Activated naive CD4-positive, alpha-beta T cell treated with anti-CD3 and anti-CD28 coated beads for 36 hours (primary cell): ENCODE results near the gene SNRNP27. TPM values are rescaled to one million over a fixed set of nuclear protein-coding genes. Genes with fewer than 3 reads are reported as not detected.
"Not testable (repeated sequence)": the region's sequence is repeated elsewhere in the genome, so short reads cannot be mapped to it uniquely, and the experiment has no call there.

ENCODE experiments used
- CTCF ChIA-PET: fragments of 350-600 bp; sonication (Branson Sonifier 250); formaldehyde crosslinking; loops from one replicate; lab custom pipeline; 2021; ENCODE audit warnings: antibody characterized with exemption; lab: Charles Lee
- DNase-seq: peaks from one replicate; pipeline ENCODE4 v3.0.0-alpha.2; 2020
- H3K27ac Mint-ChIP-seq: one replicate; pipeline ENCODE4 v1.8.0; 2021; ENCODE audit warnings: mild to moderate bottlenecking, mixed read lengths
- H3K27me3 Mint-ChIP-seq: one replicate; pipeline ENCODE4 v1.8.0; 2021; ENCODE audit warnings: low read depth, mixed read lengths
- H3K36me3 Mint-ChIP-seq: one replicate; pipeline ENCODE4 v1.8.0; 2021; ENCODE audit warnings: low read depth, mixed read lengths
- H3K4me1 Mint-ChIP-seq: one replicate; pipeline ENCODE4 v1.8.0; 2021; ENCODE audit warnings: low read depth, mixed read lengths
- H3K4me3 Mint-ChIP-seq: one replicate; pipeline ENCODE4 v1.8.0; 2021; ENCODE audit warnings: mild to moderate bottlenecking, moderate library complexity, mixed read lengths
- H3K9me3 Mint-ChIP-seq: one replicate; pipeline ENCODE4 v1.8.0; 2021; ENCODE audit warnings: mixed read lengths
- intact Hi-C: fragments of 100-400 bp; cut with micrococcal nuclease; formaldehyde crosslinking; loops from one replicate; pipeline ENCODE4 v1.15.1; 2023
- total RNA-seq, 2 experiments: library from RNA; stranded (reverse); gene quantifications; one replicate each; pipeline ENCODE4 v1.2.3, GENCODE V29; 2021

Gene SNRNP27
- total RNA-seq, 2 experiments from 2014 or later = 56.7 to 64.6 TPM

DNA sequence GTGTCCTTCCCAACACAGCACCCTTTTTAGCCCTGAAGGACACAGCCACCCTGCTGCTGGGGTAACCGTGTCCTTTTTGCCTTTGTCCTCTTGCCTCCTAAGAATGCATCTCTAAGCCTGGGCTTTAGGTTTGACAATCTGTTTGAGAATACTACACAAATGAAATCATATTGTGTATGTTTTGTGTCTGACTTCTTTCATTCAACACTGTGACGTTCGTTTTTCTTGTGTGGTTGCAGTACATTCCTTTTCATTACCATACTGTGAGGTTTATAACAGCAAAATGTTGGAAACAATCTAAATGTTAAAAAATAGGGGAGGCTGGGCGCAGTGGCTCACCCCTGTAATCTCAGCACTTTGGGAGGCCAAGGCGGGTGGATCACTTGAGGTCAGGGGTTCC lies 56.5 kb downstream of the SNRNP27 start:
- CTCF ChIA-PET = no interaction called here
- intact Hi-C loops = no loop called here

DNA sequence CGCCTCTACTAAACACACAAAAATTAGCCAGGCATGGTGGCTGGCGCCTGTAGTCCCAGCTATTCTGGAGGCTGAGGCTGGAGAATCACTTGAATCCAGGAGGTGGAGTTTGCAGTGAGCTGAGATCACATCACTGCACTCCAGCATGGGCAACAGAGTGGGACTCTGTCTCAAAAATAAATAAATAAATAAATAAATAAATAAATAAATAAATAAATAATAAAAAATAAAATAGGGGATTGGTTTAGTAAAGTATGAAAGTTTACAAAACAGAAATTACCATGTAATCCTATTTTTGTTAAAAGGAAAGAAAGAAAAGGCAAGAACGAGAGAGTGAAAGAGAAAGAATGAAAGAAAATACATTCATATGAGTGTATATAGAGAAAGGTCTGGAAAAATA lies 56.9 kb downstream of the SNRNP27 start:
- H3K9me3 Mint-ChIP-seq, CTCF ChIA-PET, H3K27me3 Mint-ChIP-seq, H3K36me3 Mint-ChIP-seq, intact Hi-C loops, H3K4me3 Mint-ChIP-seq, DNase-seq, H3K27ac Mint-ChIP-seq: not testable (repeated sequence)
- H3K4me1 Mint-ChIP-seq = peaks cover 20% of the 10 kb centered on the region

More for the DNA sequence above, 56.5 kb downstream of the SNRNP27 start:
- H3K27ac Mint-ChIP-seq = no peak overlapping the region
- H3K4me1 Mint-ChIP-seq = peaks cover 25% of the 10 kb centered on the region
- no peaks in the 10 kb centered on the region for H3K9me3 Mint-ChIP-seq
- no peaks in the 10 kb centered on the region for H3K27me3 Mint-ChIP-seq
- no peak for DNase-seq
- no peak overlapping the region for H3K4me3 Mint-ChIP-seq
- H3K36me3 Mint-ChIP-seq = no peaks in the 10 kb centered on the region

DNA sequence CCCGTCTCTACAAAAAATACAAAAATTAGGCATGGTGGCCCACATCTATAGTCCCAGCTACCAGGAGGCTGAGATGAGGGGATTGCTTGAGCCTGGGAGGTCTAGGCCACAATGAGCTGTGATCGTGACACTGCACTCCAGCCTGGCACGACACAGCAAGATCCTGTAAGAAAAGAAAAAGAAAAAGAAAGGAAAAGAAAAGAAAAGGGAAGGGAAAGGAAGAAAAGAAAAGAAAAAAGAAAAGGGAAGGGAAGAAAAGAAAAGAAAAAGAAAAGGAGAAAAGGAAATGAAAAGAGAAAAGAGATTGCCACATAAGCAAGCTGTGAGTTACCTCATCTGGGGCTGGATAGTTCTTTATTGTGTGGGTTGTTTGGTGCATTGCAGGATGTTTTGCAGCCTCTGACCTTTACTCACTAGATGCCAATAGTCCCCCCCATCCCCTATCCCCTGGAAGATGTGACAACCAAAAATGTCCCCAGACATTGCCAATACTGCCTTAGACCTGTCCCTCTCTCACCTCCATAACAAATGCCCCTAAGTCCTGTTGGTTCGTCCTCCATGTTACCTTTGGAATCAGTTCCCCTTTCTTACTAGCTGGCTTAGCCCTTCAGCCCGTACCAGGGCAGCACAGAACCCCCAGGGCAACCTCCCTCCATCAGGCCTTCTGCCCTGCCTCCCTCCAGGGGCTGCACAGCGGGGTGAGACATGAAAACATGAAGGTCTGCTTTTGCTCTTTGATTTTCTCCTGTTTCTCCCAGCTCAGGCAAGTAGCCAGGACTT lies 58.8 kb downstream of the SNRNP27 start:
- CTCF ChIA-PET = interaction anchor here (1.4 kb wide), 1 partner anchor 29 kb away, joined by 3 read pairs; no protein-coding TSS in a partner anchor
- H3K9me3 Mint-ChIP-seq = no peaks in the 10 kb centered on the region
- H3K27ac Mint-ChIP-seq = no peak overlapping the region
- peaks cover 2% of the 10 kb centered on the region for H3K4me1 Mint-ChIP-seq
- no peak for DNase-seq
- H3K27me3 Mint-ChIP-seq = no peaks in the 10 kb centered on the region
- H3K36me3 Mint-ChIP-seq = no peaks in the 10 kb centered on the region
- intact Hi-C loops = no loop called here
- no peak overlapping the region for H3K4me3 Mint-ChIP-seq

DNA sequence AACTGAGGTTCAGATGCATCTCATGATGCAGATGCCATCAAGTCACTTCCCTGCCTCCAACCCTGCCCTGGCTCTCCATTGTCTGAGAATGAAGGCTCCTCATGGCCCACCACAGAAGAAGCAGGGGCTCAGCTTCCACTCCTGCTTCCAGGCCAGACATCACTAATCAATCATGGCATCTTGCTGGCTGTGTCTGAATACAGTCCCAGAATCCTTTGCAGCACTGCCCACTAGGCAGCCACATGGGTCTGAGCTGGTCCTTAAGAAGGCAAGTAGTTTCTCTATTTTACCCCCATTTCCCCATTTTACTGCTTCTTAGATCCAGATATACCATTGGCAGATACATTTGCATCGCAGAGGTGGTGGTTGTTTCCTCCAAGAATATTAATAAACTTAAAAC lies 60.3 kb downstream of the SNRNP27 start:
- DNase-seq = no peak
- no peak overlapping the region for H3K4me3 Mint-ChIP-seq
- no peaks in the 10 kb centered on the region for H3K27me3 Mint-ChIP-seq
- no peaks in the 10 kb centered on the region for H3K36me3 Mint-ChIP-seq
- intact Hi-C loops = no loop called here
- H3K27ac Mint-ChIP-seq = no peak overlapping the region
- no peaks in the 10 kb centered on the region for H3K9me3 Mint-ChIP-seq
- CTCF ChIA-PET = no interaction called here
- no peaks in the 10 kb centered on the region for H3K4me1 Mint-ChIP-seq

Other genes with a start within 250 kb of the SNRNP27 start
- gene ANXA4, start 151.8 kb upstream of the SNRNP27 start, total RNA-seq = 10 to 100 TPM; 21.4 to 23.9 TPM
- 10 to 100 TPM; 15.9 to 19.4 TPM for gene GMCL1, start 64.3 kb upstream of the SNRNP27 start, total RNA-seq
- 1 to 10 TPM; 7.6 to 9.6 TPM for gene MXD1, start 21.2 kb downstream of the SNRNP27 start, total RNA-seq
- gene ASPRV1, start 67.7 kb downstream of the SNRNP27 start, total RNA-seq = under 1 TPM; 0.41 to 0.59 TPM
- 100 to 1,000 TPM; 363 to 374 TPM for gene PCBP1, start 193.5 kb downstream of the SNRNP27 start, total RNA-seq